BLaER1 treated with 17β-estradiol and CSF1 and Interleukin-3, amounts not matched to agents 10 nM and 100 nM (cell line): Measurements from ENCODE around the gene KIAA0753.
"Not testable (repeated sequence)": the region's sequence is repeated elsewhere in the genome, so short reads cannot be mapped to it uniquely, and the experiment has no call there.

Experiments
- H3K27ac ChIP-seq, 11 experiments: shearing (Covaris generic); formaldehyde crosslinking; 2 replicates each; pipeline ENCODE4 v1.8.1; 2022
- H3K27me3 ChIP-seq, 11 experiments: shearing (Covaris generic); formaldehyde crosslinking; 2 replicates each; pipeline ENCODE4 v1.8.1; 2022
- H3K36me3 ChIP-seq, 11 experiments: shearing (Covaris generic); formaldehyde crosslinking; 2 replicates each; pipeline ENCODE4 v1.8.1; 2022
- H3K4me1 ChIP-seq, 10 experiments: shearing (Covaris generic); formaldehyde crosslinking; 2 replicates each; pipeline ENCODE4 v1.8.1; 2022
- H3K4me2 ChIP-seq, 11 experiments: shearing (Covaris generic); formaldehyde crosslinking; 2 replicates each; pipeline ENCODE4 v1.8.1; 2022
- H3K4me3 ChIP-seq, 10 experiments: shearing (Covaris generic); formaldehyde crosslinking; 2 replicates each; pipeline ENCODE4 v1.8.1; 2022
- H3K9ac ChIP-seq, 11 experiments: shearing (Covaris generic); formaldehyde crosslinking; 2 replicates each; pipeline ENCODE4 v1.8.1; 2022
- H3K9me3 ChIP-seq, 11 experiments: shearing (Covaris generic); formaldehyde crosslinking; replicated peaks in 1 of 11; 2 replicates each; pipeline ENCODE4 v1.8.1; 2022
- H4K20me1 ChIP-seq, 11 experiments: shearing (Covaris generic); formaldehyde crosslinking; 2 replicates each; pipeline ENCODE4 v1.8.1; 2022
- Cebpa-rat ChIP-seq, 11 experiments: shearing (Covaris generic); IDR thresholded peaks; 2 replicates each; pipeline ENCODE4 v1.8.1; 2022

The KIAA0753 gene

DNA sequence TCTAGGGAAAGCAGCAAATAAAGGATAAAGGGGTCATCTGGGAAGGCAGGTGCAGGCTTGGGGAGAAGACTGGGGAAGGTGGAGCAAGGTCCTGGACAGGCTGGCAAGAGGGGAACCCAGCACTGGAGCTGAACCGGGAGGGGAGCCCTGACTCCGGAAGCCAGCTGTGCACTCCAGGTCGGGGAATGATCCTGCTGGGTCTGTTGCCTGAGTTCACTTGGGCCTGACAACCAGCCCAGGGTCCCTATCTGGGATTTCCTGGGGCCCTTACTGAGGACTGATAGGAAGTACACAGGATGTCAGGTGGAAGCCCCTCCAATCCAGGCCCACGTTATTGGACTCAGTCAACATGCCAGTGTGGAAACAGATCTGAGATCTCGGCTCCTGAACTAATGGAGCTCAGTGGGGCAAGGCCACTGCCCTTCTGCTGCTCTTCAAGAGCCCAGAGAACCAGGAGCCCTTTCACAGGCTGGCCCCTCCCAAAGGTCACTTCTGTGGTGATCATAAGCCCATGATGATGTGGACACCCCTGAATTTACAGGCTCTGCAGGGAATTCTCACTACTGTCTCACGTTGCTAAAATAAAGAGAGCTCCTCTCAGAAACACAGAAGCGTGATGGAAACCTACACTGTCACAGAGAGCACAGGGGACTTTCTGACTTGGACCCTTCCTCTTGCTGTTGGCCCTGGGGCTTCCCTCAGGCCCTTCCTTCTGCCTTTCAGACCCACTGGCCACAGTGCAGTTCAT lies 64.3 kb downstream of the KIAA0753 start:
- Histone ChIP-seq H3K27me3 (no peaks in the 10 kb centered on the region), H3K9me3 (peaks cover 0 to 15% (median 0%) of the 10 kb centered on the region in 11 experiments; a peak in 9 of 22 replicates), H3K9ac (peak overlapping the region in 4 of 11 experiments; percentile 51 to 64 (median 54); a peak in 4 of 22 replicates), H3K4me1 (peaks cover 35 to 62% (median 43%) of the 10 kb centered on the region in 10 experiments), H3K4me3 (peak overlapping the region in 4 of 10 experiments; percentile 38 to 44 (median 40); a peak in 1 of 20 replicates), H3K36me3 (peaks cover 15 to 39% (median 32%) of the 10 kb centered on the region in 11 experiments; a peak in 20 of 22 replicates), H3K4me2 (peak overlapping the region; percentile 82 to 97 (median 95)), H3K27ac (peak overlapping the region in 9 of 11 experiments; percentile 28 to 74 (median 68); a peak in 14 of 22 replicates), H4K20me1 (peaks cover 0 to 13% (median 0%) of the 10 kb centered on the region in 11 experiments; a peak in 6 of 22 replicates)
- no peak for TF ChIP-seq Cebpa-rat (IDR thresholded peaks at IDR 0.05)

- H3K9me3 ChIP-seq = peaks cover 0 to 15% (median 0%) of the 10 kb centered on the region in 11 experiments; a peak in 9 of 22 replicates
- peaks cover 0 to 13% (median 0%) of the 10 kb centered on the region in 11 experiments; a peak in 6 of 22 replicates for H4K20me1 ChIP-seq
- TF ChIP-seq Cebpa-rat (IDR thresholded peaks at IDR 0.05) = no peak
- peak overlapping the region in 9 of 11 experiments; percentile 2 to 64 (median 53); a peak in 14 of 22 replicates for H3K9ac ChIP-seq
- H3K4me2 ChIP-seq = peak overlapping the region; percentile 82 to 97 (median 95)
- H3K27ac ChIP-seq = peak overlapping the region; percentile 28 to 74 (median 62); a peak in 19 of 22 replicates
- peaks cover 15 to 33% (median 29%) of the 10 kb centered on the region in 11 experiments; a peak in 20 of 22 replicates for H3K36me3 ChIP-seq
- H3K4me1 ChIP-seq = peaks cover 41 to 68% (median 48%) of the 10 kb centered on the region in 10 experiments
- no peaks in the 10 kb centered on the region for H3K27me3 ChIP-seq
- peak overlapping the region in 8 of 10 experiments; percentile 28 to 48 (median 38); a peak in 7 of 20 replicates for H3K4me3 ChIP-seq
These were observed 64.9 kb downstream of the KIAA0753 start for GRCh38 chr17:6575596-6575988.

DNA sequence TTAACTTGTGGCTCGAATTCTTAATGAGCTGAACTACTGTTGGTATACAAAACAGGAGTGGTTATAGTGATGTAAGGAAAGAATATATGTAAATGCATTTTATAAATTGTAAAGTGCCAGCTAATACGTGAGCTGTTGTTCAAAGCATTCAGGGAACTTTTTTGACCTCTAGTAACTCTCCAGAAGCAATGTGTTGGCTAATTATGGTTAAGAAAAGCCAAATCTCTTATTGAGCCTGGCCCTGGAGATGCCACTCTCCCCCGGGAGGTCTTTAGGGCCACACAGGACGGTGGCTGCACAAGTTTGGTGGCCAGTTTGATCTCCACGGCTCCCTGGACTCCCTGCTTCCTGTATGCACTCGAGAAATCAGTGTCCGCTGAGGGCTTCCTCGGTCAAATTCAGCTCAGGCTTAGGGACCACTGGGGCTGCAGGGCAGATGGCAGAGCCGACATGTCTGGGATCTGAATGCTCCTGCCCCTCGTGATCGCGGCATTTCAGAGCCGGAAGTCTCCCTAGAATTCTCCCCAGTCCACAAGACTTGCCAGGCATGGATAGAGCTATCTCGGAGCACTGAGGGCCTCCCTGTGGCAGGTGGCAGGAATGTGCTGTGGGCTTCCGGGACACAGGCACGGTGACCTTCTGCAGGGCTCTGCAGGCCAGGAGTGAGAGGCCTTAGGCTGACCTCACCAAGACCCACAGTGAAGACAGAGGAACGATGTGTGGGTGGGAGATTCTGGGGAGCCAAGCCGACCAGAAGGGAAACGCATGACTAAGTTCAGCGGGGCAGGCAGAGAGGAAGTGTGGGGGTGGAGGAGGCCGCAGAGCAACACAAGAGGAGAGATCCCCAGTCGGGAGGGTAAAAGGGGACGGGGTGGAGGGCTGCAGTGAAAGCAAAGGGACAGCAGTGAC lies 65.6 kb downstream of the KIAA0753 start:
- peak overlapping the region; percentile 2 to 64 (median 53); a peak in 19 of 22 replicates for H3K9ac ChIP-seq
- H3K4me1 ChIP-seq = peaks cover 48 to 74% (median 55%) of the 10 kb centered on the region in 10 experiments
- H4K20me1 ChIP-seq = peaks cover 0 to 13% (median 0%) of the 10 kb centered on the region in 11 experiments; a peak in 6 of 22 replicates
- peak overlapping the region; percentile 30 to 74 (median 62); a peak in 21 of 22 replicates for H3K27ac ChIP-seq
- peak overlapping the region in 9 of 10 experiments; percentile 28 to 48 (median 38); a peak in 14 of 20 replicates for H3K4me3 ChIP-seq
- TF ChIP-seq Cebpa-rat (IDR thresholded peaks at IDR 0.05) = no peak
- peaks cover 0 to 15% (median 0%) of the 10 kb centered on the region in 11 experiments; a peak in 9 of 22 replicates for H3K9me3 ChIP-seq
- H3K4me2 ChIP-seq = peak overlapping the region; percentile 82 to 97 (median 95)
- H3K36me3 ChIP-seq = peaks cover 15 to 32% (median 29%) of the 10 kb centered on the region in 11 experiments; a peak in 20 of 22 replicates
- H3K27me3 ChIP-seq = no peaks in the 10 kb centered on the region

- Histone ChIP-seq H3K27me3 (no peaks in the 10 kb centered on the region), H3K9ac (peak overlapping the region in 2 of 11 experiments; percentile 31 to 51; a peak in 4 of 22 replicates), H3K4me3 (no peak overlapping the region), H3K27ac (peak overlapping the region in 4 of 11 experiments; percentile 30 to 73 (median 61); a peak in 4 of 22 replicates), H3K4me1 (peaks cover 56 to 81% (median 63%) of the 10 kb centered on the region in 10 experiments), H4K20me1 (peaks cover 0 to 13% (median 0%) of the 10 kb centered on the region in 11 experiments; a peak in 6 of 22 replicates), H3K4me2 (peak overlapping the region; percentile 82 to 97 (median 95)), H3K9me3 (peaks cover 0 to 15% (median 0%) of the 10 kb centered on the region in 11 experiments; a peak in 9 of 22 replicates), H3K36me3 (peaks cover 9 to 24% (median 22%) of the 10 kb centered on the region in 11 experiments; a peak in 20 of 22 replicates)
- TF ChIP-seq Cebpa-rat (IDR thresholded peaks at IDR 0.05) = no peak
These were observed 66.4 kb downstream of the KIAA0753 start for GRCh38 chr17:6573982-6574686.

- Histone ChIP-seq H3K36me3 (peaks cover 8 to 18% (median 15%) of the 10 kb centered on the region in 11 experiments; a peak in 20 of 22 replicates), H3K4me2 (peak overlapping the region in 5 of 11 experiments; percentile 82 to 97 (median 93); a peak in 5 of 22 replicates), H4K20me1 (peaks cover 0 to 13% (median under 1%) of the 10 kb centered on the region in 11 experiments; a peak in 5 of 22 replicates), H3K9me3 (peaks cover 0 to 15% (median 0%) of the 10 kb centered on the region in 11 experiments; a peak in 9 of 22 replicates), H3K4me1 (peaks cover 60 to 77% (median 64%) of the 10 kb centered on the region in 10 experiments)
- not testable (repeated sequence) for H3K27ac ChIP-seq, H3K4me3 ChIP-seq, H3K9ac ChIP-seq, H3K27me3 ChIP-seq
These were observed 67.0 kb downstream of the KIAA0753 start for GRCh38 chr17:6573495-6573894.

- Histone ChIP-seq H3K27ac (no peak overlapping the region), H3K4me3 (no peak overlapping the region), H3K4me1 (peaks cover 59 to 77% (median 66%) of the 10 kb centered on the region in 10 experiments), H3K9me3 (peaks cover 0 to 15% (median 0%) of the 10 kb centered on the region in 11 experiments; a peak in 9 of 22 replicates), H3K27me3 (no peaks in the 10 kb centered on the region), H3K36me3 (peaks cover 6 to 13% (median 11%) of the 10 kb centered on the region in 11 experiments; a peak in 20 of 22 replicates), H4K20me1 (peaks cover 0 to 13% (median 3%) of the 10 kb centered on the region in 11 experiments; a peak in 5 of 22 replicates), H3K9ac (no peak overlapping the region), H3K4me2 (peak overlapping the region in 2 of 11 experiments; percentile 2; a peak in 1 of 22 replicates)
- no peak for TF ChIP-seq Cebpa-rat (IDR thresholded peaks at IDR 0.05)
These were observed 67.5 kb downstream of the KIAA0753 start for GRCh38 chr17:6572972-6573370.

DNA sequence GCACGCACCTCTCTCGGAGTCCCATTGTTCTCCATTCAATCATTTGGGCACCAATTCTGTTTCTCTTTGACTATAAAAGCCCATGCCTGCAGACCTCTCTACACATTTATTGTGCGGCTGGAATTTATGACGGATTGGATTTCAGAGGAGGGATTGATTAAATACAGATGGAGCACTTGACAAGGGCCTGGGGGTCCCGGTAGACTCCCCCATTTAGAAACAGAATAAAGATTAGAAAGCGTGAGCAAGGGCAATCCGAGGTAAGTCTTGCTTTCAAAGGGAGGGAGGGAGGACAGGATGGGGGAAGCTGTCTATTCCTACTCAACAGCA lies 69.1 kb downstream of the KIAA0753 start:
- peaks cover 50 to 65% (median 58%) of the 10 kb centered on the region in 10 experiments for H3K4me1 ChIP-seq
- no peaks in the 10 kb centered on the region for H3K27me3 ChIP-seq
- peak overlapping the region in 4 of 11 experiments; percentile 49 to 73 (median 69); a peak in 4 of 22 replicates for H3K4me2 ChIP-seq
- no peak for TF ChIP-seq Cebpa-rat (IDR thresholded peaks at IDR 0.05)
- no peak overlapping the region for H3K4me3 ChIP-seq
- no peak overlapping the region for H3K27ac ChIP-seq
- H3K9me3 ChIP-seq = no peaks in the 10 kb centered on the region; a peak in 1 of 22 replicates
- no peaks in the 10 kb centered on the region for H3K36me3 ChIP-seq
- H4K20me1 ChIP-seq = peaks cover 0 to 10% (median 3%) of the 10 kb centered on the region in 11 experiments; a peak in 5 of 22 replicates
- H3K9ac ChIP-seq = no peak overlapping the region
